HCT116 (cell line): ENCODE results near the gene HGS. TPM values are rescaled to one million over a fixed set of nuclear protein-coding genes. Genes with fewer than 3 reads are reported as not detected.

Experiments
- ATAC-seq: fragments of 200-7000 bp; cut with Tn5 transposase; 2 replicates; pipeline ENCODE4 v1.9.1; 2020; ENCODE audit warnings: mild to moderate bottlenecking, moderate library complexity
- BruUV-seq: library from RNA; stranded (reverse); fragments of 400-500 nt; replicated peaks from 2 replicates; lab custom pipeline; 2021; lab: Mats Ljungman, UMichigan
- CTCF ChIA-PET: fragments of 300-600 bp; sonication (Branson Sonifier 250); formaldehyde crosslinking; loops from one replicate; lab custom pipeline; 2021; ENCODE audit warnings: antibody characterized with exemption; lab: Charles Lee
- POLR2A ChIA-PET: fragments of 300-600, 350-600 bp; sonication (Branson Sonifier 250); formaldehyde crosslinking; loops from one replicate; lab custom pipeline; 2021; ENCODE audit warnings: antibody characterized with exemption; lab: Charles Lee
- RAD21 ChIA-PET, 2 experiments: fragments of 300-600 bp; sonication (Branson Sonifier 250); formaldehyde crosslinking; loops; one replicate each; lab custom pipeline; 2023; ENCODE audit warnings: low total read pairs in 2 of 2; ENCODE audit not compliant: uncharacterized antibody in 2 of 2, unreplicated experiment in 2 of 2, low non-redundant PET in 1 of 2; lab: Charles Lee
- DNase-seq: peaks from one replicate; pipeline ENCODE4 v3.0.0-alpha.2; 2010; ENCODE audit warnings: low read depth, low spot score
- H2AFZ ChIP-seq: fragments of 200-600 bp; shearing (Covaris generic), sonication (generic); 2 replicates; pipeline ENCODE4 v1.6.1; 2017; ENCODE audit warnings: low read depth, mixed run types, mixed read lengths, antibody characterized with exemption, low read length; ENCODE audit not compliant: poor library complexity, severe bottlenecking
- H3K27ac ChIP-seq: 2 replicates; pipeline ENCODE4 v1.5.1; 2012; ENCODE audit warnings: low read depth, low read length
- H3K27me3 ChIP-seq: fragments of 200-600 bp; sonication (generic); 2 replicates; pipeline ENCODE4 v1.6.1; 2016; ENCODE audit warnings: mixed run types, low read length, mixed read lengths; ENCODE audit not compliant: insufficient read depth
- H3K36me3 ChIP-seq, 2 experiments: fragments of 200-500 bp in 1 of 2; fragments of 200-600 bp in 1 of 2; sonication (Bioruptor generic) in 1 of 2; sonication (generic) in 1 of 2; 2 replicates each; pipeline versions ENCODE4 v1.5.1 to v1.6.1; 2014 to 2016; ENCODE audit warnings: low read length in 2 of 2, inconsistent platforms in 1 of 2, mixed read lengths in 1 of 2, mixed run types in 1 of 2; ENCODE audit not compliant: insufficient read depth in 2 of 2, control insufficient read depth in 1 of 2
- H3K4me1 ChIP-seq, 2 experiments: fragments of 200-600 bp in 1 of 2; sonication (generic) in 1 of 2; 2 replicates each; pipeline versions ENCODE4 v1.5.1 to v1.6.1; 2012 to 2017; ENCODE audit warnings: low read length in 2 of 2, inconsistent platforms in 1 of 2, mild to moderate bottlenecking in 1 of 2, mixed read lengths in 1 of 2, mixed run types in 1 of 2, moderate library complexity in 1 of 2; ENCODE audit not compliant: insufficient read depth in 2 of 2, control insufficient read depth in 1 of 2
- H3K4me2 ChIP-seq: fragments of 200-600 bp; sonication (generic); 2 replicates; pipeline ENCODE4 v1.6.1; 2017; ENCODE audit warnings: mixed run types, low read length, mixed read lengths
- H3K4me3 ChIP-seq, 2 experiments: fragments of 200-600 bp in 1 of 2; sonication (generic) in 1 of 2; replicated peaks in 1 of 2; 2 replicates each; pipeline ENCODE4 v1.5.1; 2011 to 2016; ENCODE audit warnings: low read length in 2 of 2, control low read depth in 1 of 2, low read depth in 1 of 2, mild to moderate bottlenecking in 1 of 2, mixed read lengths in 1 of 2, mixed run types in 1 of 2
- H3K79me2 ChIP-seq: fragments of 200-600 bp; sonication (generic); 2 replicates; pipeline ENCODE4 v1.6.1; 2017; ENCODE audit warnings: mild to moderate bottlenecking, mixed run types, low read length, moderate library complexity, mixed read lengths; ENCODE audit not compliant: insufficient read depth
- H3K9ac ChIP-seq: fragments of 200-600 bp; sonication (generic); 2 replicates; pipeline ENCODE4 v1.6.1; 2016; ENCODE audit warnings: low read length, mixed read lengths
- H3K9me2 ChIP-seq: fragments of 200-600 bp; sonication (generic), shearing (Covaris generic); 2 replicates; pipeline ENCODE4 v1.6.1; 2017; ENCODE audit warnings: mixed run types, mild to moderate bottlenecking, moderate library complexity; ENCODE audit not compliant: insufficient read depth
- H3K9me3 ChIP-seq, 2 experiments: fragments of 200-500 bp in 1 of 2; fragments of 200-600 bp in 1 of 2; sonication (Bioruptor generic) in 1 of 2; sonication (generic) in 1 of 2; 2 replicates each; pipeline ENCODE4 v1.6.1; 2014 to 2017; ENCODE audit warnings: low read length in 2 of 2, mixed read lengths in 2 of 2, inconsistent platforms in 1 of 2, low read depth in 1 of 2, mild to moderate bottlenecking in 1 of 2, mixed run types in 1 of 2, moderate library complexity in 1 of 2; ENCODE audit not compliant: control insufficient read depth in 1 of 2, insufficient read depth in 1 of 2
- H4K20me1 ChIP-seq: fragments of 200-600 bp; sonication (generic), shearing (Covaris generic); 2 replicates; pipeline ENCODE4 v1.6.1; 2017; ENCODE audit warnings: mixed run types, mild to moderate bottlenecking, moderate library complexity; ENCODE audit not compliant: insufficient read depth
- CBX3 ChIP-seq: IDR thresholded peaks from 2 replicates; pipeline ENCODE4 v1.6.1; 2012; ENCODE audit warnings: low read depth
- CEBPB ChIP-seq: IDR thresholded peaks from 2 replicates; pipeline ENCODE4 v1.6.1; 2012; ENCODE audit warnings: low read depth
- CTCF ChIP-seq, 3 experiments: fragments of 200-600 bp in 1 of 3; sonication (generic) in 1 of 3; IDR thresholded peaks in 2 of 3; conservative IDR thresholded peaks in 1 of 3; 2 replicates each; pipeline ENCODE4 v1.5.1; 2012 to 2017; ENCODE audit warnings: low read depth in 2 of 3, low read length in 2 of 3, antibody characterized with exemption in 1 of 3, borderline replicate concordance in 1 of 3, control low read depth in 1 of 3, mild to moderate bottlenecking in 1 of 3, mixed read lengths in 1 of 3, mixed run types in 1 of 3, moderate library complexity in 1 of 3; ENCODE audit not compliant: insufficient read depth in 1 of 3
- EGR1 ChIP-seq: IDR thresholded peaks from 2 replicates; pipeline ENCODE4 v1.6.1; 2012; ENCODE audit warnings: low read depth
- ELF1 ChIP-seq: IDR thresholded peaks from 2 replicates; pipeline ENCODE4 v1.6.1; 2012; ENCODE audit warnings: low read depth, borderline replicate concordance
- EZH2 ChIP-seq: fragments of 200-600 bp; sonication (generic); IDR thresholded peaks from 2 replicates; pipeline ENCODE4 v1.6.1; 2017; ENCODE audit warnings: antibody characterized with exemption, mixed run types
- FOSL1 ChIP-seq: IDR thresholded peaks from 2 replicates; pipeline ENCODE4 v1.6.1; 2012; ENCODE audit warnings: low read depth
- JUND ChIP-seq: IDR thresholded peaks from 2 replicates; pipeline ENCODE4 v1.6.1; 2012
- POLR2A ChIP-seq: IDR thresholded peaks from 2 replicates; pipeline ENCODE4 v1.7.0; 2011; ENCODE audit warnings: borderline replicate concordance; ENCODE audit not compliant: insufficient read depth, insufficient read length; ENCODE audit errors: extremely low read depth
- POLR2AphosphoS5 ChIP-seq: IDR thresholded peaks from 2 replicates; pipeline ENCODE4 v1.6.1; 2011; ENCODE audit warnings: mild to moderate bottlenecking, low read depth, low read length, moderate library complexity
- REST ChIP-seq: IDR thresholded peaks from 2 replicates; pipeline ENCODE4 v1.6.1; 2012; ENCODE audit warnings: low read depth
- SIN3A ChIP-seq: IDR thresholded peaks from 2 replicates; pipeline ENCODE4 v1.6.1; 2012; ENCODE audit warnings: low read depth
- SP1 ChIP-seq: IDR thresholded peaks from 2 replicates; pipeline ENCODE4 v1.6.1; 2012; ENCODE audit warnings: low read depth
- SRF ChIP-seq: IDR thresholded peaks from 2 replicates; pipeline ENCODE4 v1.6.1; 2012; ENCODE audit warnings: low read depth
- YY1 ChIP-seq: IDR thresholded peaks from 2 replicates; pipeline ENCODE4 v1.6.1; 2011; ENCODE audit warnings: low read length, low read depth, moderate library complexity, mild to moderate bottlenecking; ENCODE audit not compliant: insufficient replicate concordance; ENCODE audit errors: extremely low read depth
- ZFX ChIP-seq: fragments of 450-650 bp; IDR thresholded peaks from 2 replicates; pipeline ENCODE4 v1.6.1; 2017
- intact Hi-C: fragments of 100-400 bp; cut with micrococcal nuclease; formaldehyde crosslinking; loops from 2 replicates; pipeline ENCODE4 v1.10.0; 2022
- total RNA-seq: library from RNA; stranded (reverse); gene quantifications from one replicate; pipeline ENCODE4 v1.2.1, GENCODE V29; 2021; ENCODE audit not compliant: unreplicated experiment
- TF ChIP-seq, protein P1 (sequence below): IDR thresholded peaks from 2 replicates; pipeline ENCODE4 v1.6.1; 2011; ENCODE audit warnings: mild to moderate bottlenecking, low read length, moderate library complexity; ENCODE audit not compliant: insufficient replicate concordance; ENCODE audit errors: extremely low read depth
- TF ChIP-seq, protein P2 (sequence below): IDR thresholded peaks from 2 replicates; pipeline ENCODE4 v1.6.1; 2012

The HGS gene
- total RNA-seq, 1 experiment from 2014 or later = 231 TPM

GRCh38 chr17:81652906-81653771 is 30.7 kb upstream of the HGS start:
- H3K4me2 ChIP-seq = no peak overlapping the region
- intact Hi-C loops = no loop called here
- H3K4me1 ChIP-seq = peaks cover 7 to 19% of the 10 kb centered on the region in 2 experiments; a peak in 3 of 4 replicates
- no peak overlapping the region for H3K27ac ChIP-seq
- ChIA-PET RAD21 (no interaction called here), CTCF (no interaction called here), POLR2A (no interaction called here)
- H4K20me1 ChIP-seq = no peaks in the 10 kb centered on the region
- no peaks in the 10 kb centered on the region for H3K9me2 ChIP-seq
- H3K9me3 ChIP-seq = peaks cover 0 to 5% of the 10 kb centered on the region in 2 experiments; a peak in 1 of 4 replicates
- DNase-seq = no peak
- ATAC-seq = no peak
- H3K9ac ChIP-seq = no peak overlapping the region
- no peak overlapping the region for H2AFZ ChIP-seq
- H3K79me2 ChIP-seq = no peaks in the 10 kb centered on the region
- BruUV-seq = no TSS peak
- no peaks in the 10 kb centered on the region for H3K27me3 ChIP-seq
- TF ChIP-seq REST (no peak), JUND (no peak), CTCF (IDR thresholded peaks at IDR 0.05 in 2 of 3, conservative IDR thresholded peaks at IDR 0.05 in 1 of 3; ENCODE audit: borderline replicate concordance in 1 of 3, insufficient read depth in 1 of 3, low read depth in 2 of 3, low read length in 2 of 3) (no peak), POLR2AphosphoS5 (no peak), CEBPB (no peak), FOSL1 (no peak), SP1 (no peak), EGR1 (no peak), SRF (no peak), SIN3A (no peak), YY1 (no peak), ELF1 (no peak), ZFX (no peak), CBX3 (no peak), EZH2 (no peak), POLR2A (no peak)
- TF ChIP-seq, protein P1, sequence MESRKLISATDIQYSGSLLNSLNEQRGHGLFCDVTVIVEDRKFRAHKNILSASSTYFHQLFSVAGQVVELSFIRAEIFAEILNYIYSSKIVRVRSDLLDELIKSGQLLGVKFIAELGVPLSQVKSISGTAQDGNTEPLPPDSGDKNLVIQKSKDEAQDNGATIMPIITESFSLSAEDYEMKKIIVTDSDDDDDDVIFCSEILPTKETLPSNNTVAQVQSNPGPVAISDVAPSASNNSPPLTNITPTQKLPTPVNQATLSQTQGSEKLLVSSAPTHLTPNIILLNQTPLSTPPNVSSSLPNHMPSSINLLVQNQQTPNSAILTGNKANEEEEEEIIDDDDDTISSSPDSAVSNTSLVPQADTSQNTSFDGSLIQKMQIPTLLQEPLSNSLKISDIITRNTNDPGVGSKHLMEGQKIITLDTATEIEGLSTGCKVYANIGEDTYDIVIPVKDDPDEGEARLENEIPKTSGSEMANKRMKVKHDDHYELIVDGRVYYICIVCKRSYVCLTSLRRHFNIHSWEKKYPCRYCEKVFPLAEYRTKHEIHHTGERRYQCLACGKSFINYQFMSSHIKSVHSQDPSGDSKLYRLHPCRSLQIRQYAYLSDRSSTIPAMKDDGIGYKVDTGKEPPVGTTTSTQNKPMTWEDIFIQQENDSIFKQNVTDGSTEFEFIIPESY = no peak
- TF ChIP-seq, protein P2, sequence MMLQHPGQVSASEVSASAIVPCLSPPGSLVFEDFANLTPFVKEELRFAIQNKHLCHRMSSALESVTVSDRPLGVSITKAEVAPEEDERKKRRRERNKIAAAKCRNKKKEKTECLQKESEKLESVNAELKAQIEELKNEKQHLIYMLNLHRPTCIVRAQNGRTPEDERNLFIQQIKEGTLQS = no peak
- H3K36me3 ChIP-seq = no peaks in the 10 kb centered on the region
- H3K4me3 ChIP-seq = no peak overlapping the region
